CD8-positive, alpha-beta memory T cell (primary cell): Measurements from ENCODE around the gene CLEC4E. TPM values are rescaled to one million over a fixed set of nuclear protein-coding genes. Genes with fewer than 3 reads are reported as not detected.
A peak's percentile ranks its signal among the peaks of the same experiment; 100 is the strongest.
"Not testable (repeated sequence)": the region's sequence is repeated elsewhere in the genome, so short reads cannot be mapped to it uniquely, and the experiment has no call there.

ENCODE experiments used
- CTCF ChIA-PET: fragments of 350-600 bp; sonication (Branson Sonifier 250); formaldehyde crosslinking; loops from one replicate; lab custom pipeline; 2021; ENCODE audit warnings: antibody characterized with exemption; lab: Charles Lee
- POLR2A ChIA-PET: fragments of 350-600 bp; sonication (Branson Sonifier 250); formaldehyde crosslinking; loops from one replicate; lab custom pipeline; 2021; ENCODE audit warnings: antibody characterized with exemption; lab: Charles Lee
- DNase-seq, 5 donors: peaks; one replicate each; pipeline versions ENCODE4 v3.0.0 to v3.0.0-alpha.2; 2020 to 2022; ENCODE audit warnings: mixed read lengths in 1 of 5
- H3K27ac ChIP-seq: one replicate; pipeline ENCODE4 v1.7.0; 2013; ENCODE audit warnings: low read depth, mild to moderate bottlenecking, low read length, moderate library complexity
- H3K27me3 ChIP-seq: 2 replicates; pipeline ENCODE4 v1.7.0; 2013; ENCODE audit warnings: low read length, mild to moderate bottlenecking; ENCODE audit not compliant: insufficient read depth, poor library complexity, severe bottlenecking
- H3K36me3 ChIP-seq: 2 replicates; pipeline ENCODE4 v1.7.0; 2013; ENCODE audit warnings: mild to moderate bottlenecking, low read length, moderate library complexity; ENCODE audit not compliant: insufficient read depth
- H3K4me1 ChIP-seq: 2 replicates; pipeline ENCODE4 v1.7.0; 2013; ENCODE audit warnings: mild to moderate bottlenecking, low read length, moderate library complexity; ENCODE audit not compliant: insufficient read depth
- H3K4me3 ChIP-seq: 2 replicates; pipeline ENCODE4 v1.7.0; 2013; ENCODE audit warnings: mild to moderate bottlenecking, low read length
- H3K9me3 ChIP-seq: 2 replicates; pipeline ENCODE4 v1.7.0; 2013; ENCODE audit warnings: mild to moderate bottlenecking, low read length
- H3K27ac Mint-ChIP-seq, 8 donors: one replicate each; pipeline ENCODE4 v1.8.0; 2020 to 2021; ENCODE audit warnings: mixed read lengths in 8 of 8, mild to moderate bottlenecking in 6 of 8, inconsistent platforms in 3 of 8, moderate library complexity in 3 of 8
- H3K27me3 Mint-ChIP-seq, 2 donors: one replicate each; pipeline ENCODE4 v1.8.0; 2020 to 2021; ENCODE audit warnings: mixed read lengths in 2 of 2, mild to moderate bottlenecking in 1 of 2, moderate library complexity in 1 of 2
- H3K36me3 Mint-ChIP-seq, 3 donors: one replicate each; pipeline ENCODE4 v1.8.0; 2020 to 2021; ENCODE audit warnings: mixed read lengths in 3 of 3, inconsistent platforms in 1 of 3, mild to moderate bottlenecking in 1 of 3
- H3K4me1 Mint-ChIP-seq, 3 donors: one replicate each; pipeline ENCODE4 v1.8.0; 2020 to 2021; ENCODE audit warnings: mixed read lengths in 3 of 3, inconsistent platforms in 1 of 3, mild to moderate bottlenecking in 1 of 3
- H3K4me3 Mint-ChIP-seq, 7 donors: one replicate each; pipeline ENCODE4 v1.8.0; 2020 to 2021; ENCODE audit warnings: mixed read lengths in 7 of 7, mild to moderate bottlenecking in 6 of 7, moderate library complexity in 4 of 7, inconsistent platforms in 2 of 7
- H3K9me3 Mint-ChIP-seq, 5 donors: one replicate each; pipeline ENCODE4 v1.8.0; 2020 to 2022; ENCODE audit warnings: mixed read lengths in 5 of 5, mild to moderate bottlenecking in 3 of 5, moderate library complexity in 2 of 5, inconsistent platforms in 1 of 5
- polyA plus RNA-seq: library from polyadenylated mRNA; unstranded; fragments of 300-500 nt; fragmentation: Illumina TruSeq; gene quantifications from one replicate; pipeline ENCODE4 v1.2.3, GENCODE V29; 2021
- total RNA-seq, 2 experiments: library from RNA; stranded (reverse); gene quantifications; one replicate each; pipeline ENCODE4 v1.2.3, GENCODE V29; 2021

The CLEC4E gene
- total and polyA plus RNA-seq, 3 experiments from 2014 or later = not detected

- DNase-seq = no peak
- peaks cover 0 to 5% (median 1%) of the 10 kb centered on the region in 3 donors for H3K4me1 Mint-ChIP-seq
- ChIA-PET CTCF (interaction anchor here (1.5 kb wide), 1 partner anchor 9 kb away, joined by 6 read pairs; no protein-coding TSS in a partner anchor), POLR2A (no interaction called here)
- no peak overlapping the region for H3K27ac Mint-ChIP-seq
- Histone ChIP-seq H3K4me3 (no peak overlapping the region), H3K9me3 (no peaks in the 10 kb centered on the region), H3K36me3 (no peaks in the 10 kb centered on the region), H3K4me1 (no peaks in the 10 kb centered on the region), H3K27ac (no peak overlapping the region), H3K27me3 (no peaks in the 10 kb centered on the region)
- no peaks in the 10 kb centered on the region for H3K36me3 Mint-ChIP-seq
- no peaks in the 10 kb centered on the region for H3K9me3 Mint-ChIP-seq
- H3K27me3 Mint-ChIP-seq = peaks cover 0 to 3% of the 10 kb centered on the region in 2 donors
- no peak overlapping the region for H3K4me3 Mint-ChIP-seq
Observed at GRCh38 chr12:8553088-8553627, 12.5 kb upstream of the CLEC4E start.

- CTCF ChIA-PET = interaction anchor here (1.1 kb wide), 1 partner anchor 59 kb away, joined by 3 read pairs; no protein-coding TSS in a partner anchor
- POLR2A ChIA-PET = no interaction called here
- H3K36me3 Mint-ChIP-seq = no peaks in the 10 kb centered on the region
- no peak for DNase-seq
- Histone ChIP-seq H3K36me3 (no peaks in the 10 kb centered on the region), H3K4me3 (no peak overlapping the region), H3K27ac (no peak overlapping the region), H3K4me1 (no peaks in the 10 kb centered on the region), H3K9me3 (no peaks in the 10 kb centered on the region), H3K27me3 (no peaks in the 10 kb centered on the region)
- H3K27me3 Mint-ChIP-seq = peaks cover 3 to 4% of the 10 kb centered on the region in 2 donors
- H3K4me3 Mint-ChIP-seq = no peak overlapping the region
- H3K27ac Mint-ChIP-seq = no peak overlapping the region
- H3K4me1 Mint-ChIP-seq = peaks cover 3 to 6% (median 5%) of the 10 kb centered on the region in 3 donors
- no peaks in the 10 kb centered on the region for H3K9me3 Mint-ChIP-seq
Observed at GRCh38 chr12:8549381-8549780, 8.7 kb upstream of the CLEC4E start.

GRCh38 chr12:8548192-8548591 is 7.5 kb upstream of the CLEC4E start:
- no peaks in the 10 kb centered on the region for H3K9me3 ChIP-seq
- no peak overlapping the region for H3K27ac ChIP-seq
- no peaks in the 10 kb centered on the region for H3K4me1 ChIP-seq
- no peak overlapping the region for H3K4me3 ChIP-seq
- no peaks in the 10 kb centered on the region for H3K27me3 ChIP-seq
- H3K27me3 Mint-ChIP-seq = peaks cover 4 to 8% of the 10 kb centered on the region in 2 donors
- peaks cover 4 to 7% (median 5%) of the 10 kb centered on the region in 3 donors for H3K4me1 Mint-ChIP-seq
- H3K9me3 Mint-ChIP-seq = no peaks in the 10 kb centered on the region
- ChIA-PET CTCF (interaction anchor here (1.0 to 1.1 kb wide), 4 partner anchors 61 to 342 kb away, joined by 3 to 5 read pairs (median 3); no protein-coding TSS in a partner anchor), POLR2A (no interaction called here)
- no peak for DNase-seq
- H3K4me3 Mint-ChIP-seq = no peak overlapping the region
- H3K27ac Mint-ChIP-seq = no peak overlapping the region
- H3K36me3 ChIP-seq = no peaks in the 10 kb centered on the region
- H3K36me3 Mint-ChIP-seq = no peaks in the 10 kb centered on the region

- ChIA-PET CTCF (interaction anchor here (1.0 to 1.1 kb wide), 2 partner anchors 313 to 343 kb away, joined by 3 read pairs; no protein-coding TSS in a partner anchor), POLR2A (no interaction called here)
- no peak for DNase-seq
- Mint-ChIP-seq H3K4me3 (no peak overlapping the region), H3K9me3 (no peaks in the 10 kb centered on the region), H3K27ac (no peak overlapping the region), H3K27me3 (peaks cover 4 to 8% of the 10 kb centered on the region in 2 donors), H3K4me1 (peaks cover 4 to 7% (median 5%) of the 10 kb centered on the region in 3 donors), H3K36me3 (no peaks in the 10 kb centered on the region)
- no peaks in the 10 kb centered on the region for H3K27me3 ChIP-seq
- no peaks in the 10 kb centered on the region for H3K4me1 ChIP-seq
- H3K27ac ChIP-seq = no peak overlapping the region
- no peak overlapping the region for H3K4me3 ChIP-seq
- no peaks in the 10 kb centered on the region for H3K9me3 ChIP-seq
- H3K36me3 ChIP-seq = no peaks in the 10 kb centered on the region
Observed at GRCh38 chr12:8547645-8548044, 6.9 kb upstream of the CLEC4E start.

GRCh38 chr12:8546591-8546990 is 5.9 kb upstream of the CLEC4E start:
- no peaks in the 10 kb centered on the region for H3K36me3 Mint-ChIP-seq
- peaks cover 3% of the 10 kb centered on the region for H3K27me3 ChIP-seq
- H3K27me3 Mint-ChIP-seq = peaks cover 6 to 12% of the 10 kb centered on the region in 2 donors
- H3K27ac Mint-ChIP-seq = no peak overlapping the region
- no peak overlapping the region for H3K27ac ChIP-seq
- no peak overlapping the region for H3K4me3 ChIP-seq
- ChIA-PET CTCF (interaction anchor here (1.1 kb wide), 1 partner anchor 344 kb away, joined by 3 read pairs; no protein-coding TSS in a partner anchor), POLR2A (interaction anchor here (0.5 kb wide), 1 partner anchor 610 kb away, joined by 4 read pairs; no protein-coding TSS in a partner anchor)
- no peak overlapping the region for H3K4me3 Mint-ChIP-seq
- H3K4me1 Mint-ChIP-seq = peaks cover 7 to 8% (median 7%) of the 10 kb centered on the region in 3 donors
- H3K9me3 Mint-ChIP-seq = peaks cover 0 to 2% (median 0%) of the 10 kb centered on the region in 5 donors
- no peaks in the 10 kb centered on the region for H3K4me1 ChIP-seq
- DNase-seq = no peak
- H3K9me3 ChIP-seq = no peaks in the 10 kb centered on the region
- no peaks in the 10 kb centered on the region for H3K36me3 ChIP-seq

GRCh38 chr12:8544295-8544694 is 3.6 kb upstream of the CLEC4E start:
- Histone ChIP-seq H3K4me1 (no peaks in the 10 kb centered on the region), H3K4me3 (no peak overlapping the region), H3K9me3 (no peaks in the 10 kb centered on the region), H3K27me3 (peaks cover 10% of the 10 kb centered on the region), H3K36me3 (no peaks in the 10 kb centered on the region), H3K27ac (no peak overlapping the region)
- POLR2A ChIA-PET = interaction anchor here (0.6 to 1.2 kb wide), 2 partner anchors 71 to 100 kb away, joined by 3 read pairs; no protein-coding TSS in a partner anchor
- H3K4me1 Mint-ChIP-seq = peaks cover 9 to 14% (median 10%) of the 10 kb centered on the region in 3 donors
- H3K27ac Mint-ChIP-seq = no peak overlapping the region
- peak; percentile 56 to 82 (median 62) for DNase-seq
- peak overlapping the region in 6 of 7 donors; percentile 6 to 59 (median 32) for H3K4me3 Mint-ChIP-seq
- peaks cover 0 to 3% (median 0%) of the 10 kb centered on the region in 5 donors for H3K9me3 Mint-ChIP-seq
- no peaks in the 10 kb centered on the region for H3K36me3 Mint-ChIP-seq
- peaks cover 18 to 32% of the 10 kb centered on the region in 2 donors for H3K27me3 Mint-ChIP-seq
- CTCF ChIA-PET = interaction anchor here (0.6 to 2.6 kb wide), 46 partner anchors 9 to 512 kb away, joined by 3 to 37 read pairs (median 4); partner anchors contain the start of genes AICDA, M6PR and RIMKLB

GRCh38 chr12:8541562-8541961 is 857 bp upstream of the CLEC4E start:
- Histone ChIP-seq H3K36me3 (no peaks in the 10 kb centered on the region), H3K27ac (no peak overlapping the region), H3K27me3 (peaks cover 10% of the 10 kb centered on the region), H3K4me3 (no peak overlapping the region), H3K4me1 (no peaks in the 10 kb centered on the region), H3K9me3 (no peaks in the 10 kb centered on the region)
- DNase-seq = no peak
- Mint-ChIP-seq H3K27me3 (peaks cover 25 to 49% of the 10 kb centered on the region in 2 donors), H3K9me3 (peaks cover 0 to 3% (median 0%) of the 10 kb centered on the region in 5 donors), H3K4me1 (peaks cover 9 to 14% (median 10%) of the 10 kb centered on the region in 3 donors), H3K36me3 (no peaks in the 10 kb centered on the region), H3K27ac (no peak overlapping the region), H3K4me3 (no peak overlapping the region)
- CTCF ChIA-PET = interaction anchor here (1.4 kb wide), 2 partner anchors 104 to 349 kb away, joined by 3 read pairs; no protein-coding TSS in a partner anchor
- POLR2A ChIA-PET = no interaction called here

GRCh38 chr12:8537820-8538219 is 2.9 kb downstream of the CLEC4E start:
- DNase-seq, H3K4me3 Mint-ChIP-seq, CTCF ChIA-PET, H3K4me1 ChIP-seq, H3K27ac Mint-ChIP-seq, H3K27ac ChIP-seq, H3K9me3 Mint-ChIP-seq, H3K9me3 ChIP-seq, H3K4me3 ChIP-seq, H3K36me3 Mint-ChIP-seq, H3K4me1 Mint-ChIP-seq, POLR2A ChIA-PET, H3K36me3 ChIP-seq: not testable (repeated sequence)
- H3K27me3 ChIP-seq = peaks cover 10% of the 10 kb centered on the region
- H3K27me3 Mint-ChIP-seq = peaks cover 31 to 64% of the 10 kb centered on the region in 2 donors
